KG1 (cell line): ENCODE results near the gene BAHD1.
"Not testable (repeated sequence)": the region's sequence is repeated elsewhere in the genome, so short reads cannot be mapped to it uniquely, and the experiment has no call there.

Experiments used
- DNase-seq: peaks from one replicate; lab custom pipeline; 2025; lab: John Stamatoyannopoulos, UW

BAHD1 gene

DNA sequence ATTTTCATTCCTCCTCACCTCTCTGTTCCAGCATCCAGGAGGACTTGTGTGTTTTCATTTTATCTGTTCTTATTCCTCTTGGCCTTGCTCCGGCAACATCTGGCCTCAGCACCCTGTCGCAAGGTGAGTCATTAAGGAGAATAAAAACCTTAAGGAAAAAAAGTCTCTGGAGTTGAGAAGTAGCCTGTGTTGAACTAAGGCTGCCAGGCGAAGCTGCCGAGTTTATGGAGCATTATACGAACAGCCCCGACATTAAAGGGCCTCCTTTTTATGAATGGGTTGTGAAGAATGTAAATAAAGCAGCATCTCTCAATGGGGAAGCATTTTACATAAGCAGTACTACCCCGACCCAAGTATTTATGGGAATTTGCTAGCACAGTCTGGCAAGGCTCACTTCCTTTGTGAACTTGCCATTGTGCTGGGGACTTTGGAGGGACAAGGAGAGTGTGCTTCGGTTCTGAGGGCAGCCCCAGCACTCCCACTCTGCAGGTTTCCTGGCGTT lies 4.7 kb downstream of the BAHD1 start:
- no peak for DNase-seq

DNA sequence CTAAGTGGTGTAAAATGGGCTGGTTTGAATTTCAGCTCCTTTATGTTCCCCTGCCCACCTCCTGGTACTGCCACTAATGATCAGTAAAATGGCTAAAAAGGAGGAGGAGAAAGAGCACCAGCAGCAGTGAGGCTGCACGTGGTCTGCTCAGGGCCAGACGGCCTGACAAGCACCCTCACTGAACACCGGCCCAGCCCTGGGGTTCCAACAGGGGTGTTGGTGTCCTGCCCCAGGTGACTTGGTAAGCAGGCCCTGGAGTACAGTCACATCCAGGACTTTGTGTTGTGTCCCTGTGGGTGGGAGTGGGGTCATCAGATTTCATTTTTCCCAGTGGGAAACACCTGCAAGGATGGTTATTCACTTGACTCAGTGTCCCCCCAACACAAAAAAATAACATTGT lies 5.4 kb downstream of the BAHD1 start:
- no peak for DNase-seq

DNA sequence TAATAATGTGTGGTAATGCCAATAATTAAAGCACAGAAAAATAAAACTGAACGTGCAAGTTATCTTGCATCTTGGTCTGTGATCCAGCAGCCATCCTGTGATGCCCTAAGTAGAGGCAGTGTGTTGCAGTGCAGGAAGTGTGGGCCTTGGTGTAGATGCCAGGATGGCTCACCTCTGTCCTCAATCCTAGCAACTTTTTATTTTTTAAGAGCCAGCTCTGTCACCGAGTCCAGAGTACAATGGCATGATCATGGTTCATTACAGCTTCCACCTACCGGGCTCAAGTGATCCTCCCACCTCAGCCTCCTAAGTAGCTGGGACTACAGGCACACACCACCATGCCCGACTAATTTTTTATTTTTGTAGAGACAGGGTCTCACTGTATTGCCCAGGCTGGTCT lies 7.6 kb downstream of the BAHD1 start:
- no peak for DNase-seq

DNA sequence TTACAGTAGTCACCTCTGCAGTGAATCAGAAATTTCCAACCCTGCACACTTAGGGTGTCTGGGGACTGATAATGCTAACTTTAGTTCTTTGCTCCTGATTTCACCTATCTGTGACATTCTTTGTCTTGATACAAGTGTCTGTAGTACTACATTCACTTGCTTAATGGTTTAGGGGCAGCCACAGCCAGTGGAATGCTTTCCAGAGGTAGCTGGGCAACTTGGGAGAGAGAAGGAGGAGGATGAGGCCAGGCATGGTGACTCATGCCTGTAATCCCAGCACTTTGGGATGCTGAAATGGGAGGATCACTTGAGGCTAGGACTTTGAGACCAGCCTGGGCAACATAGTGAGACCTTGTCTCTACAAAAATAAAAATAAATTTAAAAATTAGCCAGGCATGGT lies 8.5 kb downstream of the BAHD1 start:
- no peak for DNase-seq

GRCh38 chr15:40450047-40450446 lies 9.3 kb downstream of the BAHD1 start:
- no peak for DNase-seq

- DNase-seq: no peak
These were observed 10.9 kb downstream of the BAHD1 start for GRCh38 chr15:40451527-40452158.

DNA sequence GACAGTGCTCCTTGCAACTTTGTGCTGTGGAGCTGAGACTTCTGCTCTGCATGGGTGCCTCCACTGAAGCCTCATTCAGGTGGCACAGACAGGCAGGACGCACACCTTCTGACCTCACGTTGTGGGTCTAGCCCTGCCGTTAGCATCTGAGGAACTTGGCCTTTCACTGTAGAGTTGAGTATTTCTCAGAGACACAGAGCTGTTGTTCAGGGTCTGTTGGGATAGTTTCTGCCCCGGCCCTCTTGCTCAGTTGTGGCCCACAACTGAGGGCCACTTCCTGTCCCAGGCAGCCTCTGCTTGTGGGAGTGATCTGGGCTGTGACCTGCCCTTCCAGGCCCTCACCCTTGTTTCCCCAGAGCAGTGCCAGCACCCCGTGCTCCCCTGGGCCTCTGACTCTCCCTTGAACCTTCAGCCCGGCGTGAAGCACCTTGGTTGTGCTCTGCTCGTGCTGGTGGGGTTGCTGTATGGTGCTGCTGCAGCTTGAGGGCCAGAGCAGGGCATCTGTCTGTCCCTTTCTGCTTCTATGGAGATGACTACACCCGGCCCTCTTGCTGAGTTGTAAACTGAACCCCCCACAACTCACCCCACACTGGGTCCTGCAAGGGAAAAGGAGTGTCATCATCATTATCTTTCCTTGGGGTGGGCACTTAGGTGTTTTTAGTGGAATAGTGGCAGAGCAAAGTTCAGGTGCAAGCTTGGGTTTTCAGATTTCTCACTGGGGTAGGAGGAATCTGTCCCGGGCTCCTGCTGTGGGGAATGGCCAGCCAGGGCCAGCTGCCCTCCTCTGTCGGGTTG lies 11.7 kb downstream of the BAHD1 start:
- DNase-seq: no peak

- not testable (repeated sequence) for DNase-seq
These were observed 13.2 kb downstream of the BAHD1 start for GRCh38 chr15:40453941-40454340.

DNA sequence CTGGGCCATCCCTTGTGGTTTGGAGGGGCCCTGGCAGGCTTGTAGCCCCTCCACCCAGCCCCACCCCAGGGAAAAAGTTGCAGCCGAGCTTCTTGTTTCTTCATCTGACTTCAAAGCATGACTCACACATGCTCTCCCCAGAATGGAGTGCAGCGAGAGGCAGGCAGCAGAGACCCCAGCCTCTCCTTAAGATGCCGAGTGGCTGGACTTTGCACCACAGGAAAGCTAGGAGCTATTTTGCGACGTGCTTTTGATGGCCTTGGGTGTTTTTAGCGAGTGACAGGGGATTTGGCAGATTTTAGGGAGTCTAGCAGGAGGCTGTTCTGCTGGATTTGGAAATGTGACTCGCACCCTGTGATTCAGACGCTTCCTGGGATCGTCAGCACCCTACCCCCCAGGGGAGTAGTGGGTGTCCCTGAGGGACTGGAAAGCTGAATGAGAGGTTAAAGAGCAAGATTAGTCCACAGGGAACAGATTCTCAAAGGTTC lies 14.2 kb downstream of the BAHD1 start:
- DNase-seq: no peak

- DNase-seq: no peak
These were observed 15.6 kb downstream of the BAHD1 start for GRCh38 chr15:40456299-40456712.

DNA sequence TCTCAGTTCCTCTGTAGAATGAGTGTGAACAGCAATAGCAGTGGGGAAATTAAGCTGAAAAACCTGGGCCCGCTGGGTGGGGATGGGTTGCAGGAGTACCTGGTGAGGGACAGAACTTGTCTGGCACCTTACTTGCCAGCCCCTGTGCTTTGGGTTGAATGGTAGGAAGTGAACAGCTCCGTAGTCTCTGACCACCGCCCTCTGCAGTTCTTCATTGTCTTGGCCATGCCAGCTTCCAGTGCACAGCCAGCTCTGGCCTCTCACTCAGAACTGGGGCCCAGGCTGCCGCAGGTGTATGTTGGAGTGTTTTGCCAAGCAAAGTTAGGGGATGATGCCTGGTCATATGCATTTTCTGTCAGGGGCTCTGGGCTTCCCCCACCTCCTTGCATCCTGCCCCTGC lies 16.0 kb downstream of the BAHD1 start:
- DNase-seq: no peak

GRCh38 chr15:40458495-40459371 lies 18.0 kb downstream of the BAHD1 start:
- DNase-seq: no peak

DNA sequence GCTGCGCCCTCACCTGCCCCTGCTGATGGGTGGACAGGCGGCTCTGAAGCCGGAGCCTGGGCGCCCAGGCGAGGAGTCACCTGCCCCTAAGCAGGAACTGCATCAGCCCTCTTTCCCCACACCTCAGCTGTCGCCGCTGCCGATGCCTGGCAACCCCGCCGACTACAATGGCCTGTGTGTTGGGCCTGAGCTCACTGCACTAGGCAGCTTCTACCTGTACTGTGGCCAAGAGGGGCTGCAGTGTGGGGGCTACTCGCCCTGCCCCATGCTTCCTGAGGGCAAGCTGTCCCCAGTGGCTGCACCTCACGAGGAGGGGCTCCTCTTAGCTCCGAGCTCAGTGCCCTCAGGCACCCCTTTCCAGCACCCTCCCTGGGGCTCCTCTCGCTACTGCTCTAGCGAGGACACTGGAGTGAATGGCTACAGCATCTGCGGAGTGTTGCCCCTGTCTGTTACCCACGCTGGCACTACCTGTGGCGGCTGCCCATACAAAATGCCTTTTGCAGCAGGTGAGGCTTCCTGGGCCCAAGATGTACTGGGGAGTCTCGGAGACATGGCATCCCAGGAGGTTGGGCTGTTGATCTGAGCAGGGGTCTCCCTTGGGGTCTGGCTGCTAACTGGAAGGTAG lies 18.8 kb downstream of the BAHD1 start:
- no peak for DNase-seq

DNA sequence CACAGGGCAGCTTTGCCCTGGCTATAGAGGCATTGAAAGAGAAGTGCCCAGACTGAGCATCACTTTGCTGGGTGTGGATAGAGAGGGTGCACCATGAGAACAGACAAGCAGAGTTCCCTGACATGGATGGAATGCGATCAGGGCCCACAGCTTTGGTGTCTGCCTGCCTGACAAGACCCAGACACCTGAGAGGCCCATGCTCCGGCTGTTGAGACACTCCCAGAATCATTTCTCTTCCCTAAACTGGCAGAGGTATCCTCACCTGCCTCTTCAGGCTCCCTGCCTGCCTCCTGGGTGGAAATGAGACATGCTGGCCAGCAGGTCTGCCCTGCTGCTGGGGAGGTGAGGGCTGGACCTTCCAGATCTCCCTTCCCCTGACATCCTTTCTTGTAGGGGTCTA lies 19.7 kb downstream of the BAHD1 start:
- DNase-seq: no peak

- DNase-seq: no peak
These were observed 21.2 kb downstream of the BAHD1 start for GRCh38 chr15:40461958-40462357.

DNA sequence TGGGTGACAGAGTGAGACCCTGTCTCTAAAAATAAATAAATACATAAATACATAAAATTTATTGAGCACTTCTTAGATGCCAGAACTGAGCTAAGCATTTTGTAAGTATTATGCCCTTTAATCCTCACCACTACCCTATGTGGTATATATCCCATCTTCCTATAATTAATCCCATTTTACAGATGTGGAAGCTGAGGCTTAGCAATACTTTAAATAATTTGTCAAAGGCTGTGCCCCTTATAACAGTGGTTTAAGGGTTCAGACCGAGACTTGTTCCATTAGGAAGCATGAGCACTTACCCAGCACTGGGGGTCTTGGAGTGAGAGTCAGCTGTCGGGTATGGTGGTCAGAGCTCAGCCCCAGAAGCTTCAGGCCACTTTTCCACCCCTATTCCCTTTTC lies 22.5 kb downstream of the BAHD1 start:
- DNase-seq: no peak

DNA sequence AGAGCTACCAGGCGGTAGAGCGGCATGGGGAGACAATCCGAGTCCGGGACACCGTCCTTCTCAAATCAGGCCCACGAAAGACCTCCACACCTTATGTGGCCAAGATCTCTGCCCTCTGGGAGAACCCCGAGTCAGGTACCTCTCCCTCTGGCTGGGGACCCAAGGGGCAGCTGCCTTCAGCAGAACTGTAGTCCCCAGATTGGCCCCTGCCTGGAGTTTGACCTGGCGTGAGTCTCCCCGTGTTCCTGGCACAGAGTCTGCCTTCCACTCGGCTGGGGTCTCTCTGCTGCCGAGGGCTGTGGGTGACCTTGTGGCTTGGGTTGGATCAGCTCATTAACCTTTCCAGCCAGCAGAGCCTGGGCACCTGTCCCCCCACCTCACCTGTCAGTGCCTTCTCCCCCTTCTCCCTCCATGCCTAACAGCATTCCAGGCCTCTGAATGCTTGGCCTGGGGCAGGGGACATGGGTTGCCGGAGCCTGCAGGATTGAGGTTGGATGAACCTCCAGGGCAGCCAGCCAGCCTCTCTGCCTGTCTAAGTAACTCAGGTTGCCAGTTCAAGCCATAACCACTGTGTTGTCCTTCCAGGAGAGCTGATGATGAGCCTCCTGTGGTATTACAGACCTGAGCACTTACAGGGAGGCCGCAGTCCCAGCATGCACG lies 23.3 kb downstream of the BAHD1 start:
- DNase-seq: no peak

DNA sequence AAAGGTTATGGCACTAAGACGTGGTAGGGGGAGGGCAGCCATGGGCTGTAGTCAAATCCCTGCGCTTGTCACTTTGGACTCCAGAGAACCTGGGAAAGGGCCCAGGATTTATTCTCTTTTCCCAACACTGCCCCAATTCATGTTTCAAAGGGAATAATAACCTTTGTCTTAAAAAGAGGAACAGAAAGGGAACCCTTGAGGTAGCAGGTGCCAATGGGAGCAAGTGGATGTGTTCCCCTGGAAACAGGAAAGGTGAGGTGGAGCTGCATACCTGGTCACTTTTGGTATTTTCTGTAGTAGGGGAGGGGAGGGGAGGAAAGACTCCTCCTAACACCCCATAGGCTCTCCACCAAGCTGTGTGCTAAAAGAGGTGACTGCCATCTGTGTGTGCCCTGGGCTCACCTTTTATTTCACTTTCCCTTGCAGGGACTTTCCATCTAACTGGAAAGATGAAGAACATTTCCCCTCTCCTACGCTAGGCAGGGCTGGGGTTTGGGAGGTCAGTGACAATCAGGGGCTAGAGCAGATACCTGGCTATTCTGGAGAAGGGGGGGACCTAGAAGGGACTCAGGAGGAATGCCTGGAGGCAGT lies 23.9 kb downstream of the BAHD1 start:
- no peak for DNase-seq

DNA sequence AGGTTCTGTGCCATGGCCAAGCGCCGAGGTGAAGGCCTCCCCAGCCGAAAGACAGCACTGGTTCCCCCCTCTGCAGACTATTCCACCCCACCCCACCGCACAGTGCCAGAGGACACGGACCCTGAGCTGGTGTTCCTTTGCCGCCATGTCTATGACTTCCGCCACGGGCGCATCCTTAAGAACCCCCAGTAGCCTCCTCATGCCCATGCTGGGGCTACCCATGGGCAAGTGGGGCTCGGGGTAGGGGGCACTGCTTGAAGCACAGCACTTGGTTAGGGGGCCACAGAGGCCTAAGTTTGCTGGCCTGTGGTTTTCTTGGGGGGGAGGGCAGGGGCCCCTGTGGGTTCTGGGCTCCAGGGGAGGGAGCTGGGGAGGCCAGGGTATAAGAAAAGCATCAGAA lies 25.2 kb downstream of the BAHD1 start:
- no peak for DNase-seq

GRCh38 chr15:40466426-40467260 lies 25.9 kb downstream of the BAHD1 start:
- no peak for DNase-seq
